Urothelium cell line (cell line): ENCODE measurements around the gene LSAMP.
"Not testable (repeated sequence)": the region's sequence is repeated elsewhere in the genome, so short reads cannot be mapped to it uniquely, and the experiment has no call there.

Experiments
- DNase-seq: peaks from one replicate; pipeline ENCODE4 v3.0.0; 2011; ENCODE audit warnings: low spot score, mixed read lengths
- FAIRE-seq: peaks from 2 replicates; lab custom pipeline; 2011; peaks lifted over from hg19 to GRCh38; lab: Jason Lieb, UNC

The LSAMP gene

DNA sequence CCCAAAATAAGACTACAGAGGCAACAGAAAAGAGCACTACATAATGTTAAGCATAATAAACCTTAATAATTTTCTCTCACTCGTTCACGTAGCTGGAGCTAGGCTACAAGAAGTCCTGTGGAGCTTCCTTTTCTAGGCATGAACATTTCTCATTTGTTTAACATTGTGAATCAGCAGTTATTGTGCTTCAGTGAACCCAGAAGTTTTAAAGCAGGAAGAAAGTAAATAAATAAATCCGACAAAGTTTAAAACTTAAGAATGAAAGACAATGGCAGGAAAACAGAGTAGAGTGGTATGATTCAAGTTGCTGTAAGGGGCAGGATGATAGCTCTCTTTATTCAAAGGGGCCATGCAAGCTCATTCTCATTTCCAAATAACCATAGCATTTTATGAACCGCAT is 191.8 kb downstream of the LSAMP start:
- no peak for FAIRE-seq

DNA sequence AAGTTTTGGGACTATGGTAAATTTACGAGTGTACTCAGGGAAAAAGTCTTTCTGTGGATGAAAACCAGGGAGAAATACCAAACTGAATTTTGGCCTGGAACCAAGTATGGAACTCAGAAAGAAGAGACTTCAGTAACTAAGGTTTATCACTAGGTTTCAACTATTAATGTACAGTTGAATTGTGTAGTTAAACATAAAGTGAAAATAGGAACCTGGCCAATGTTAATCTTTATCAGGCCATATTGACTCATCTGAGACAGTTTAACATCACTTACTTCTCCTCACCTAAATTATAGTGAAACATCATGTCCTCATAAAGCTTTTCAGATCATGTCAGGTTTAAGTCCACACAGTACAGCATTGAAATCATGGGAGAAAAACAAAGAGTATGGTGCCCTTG is 197.7 kb downstream of the LSAMP start:
- FAIRE-seq (no peak), DNase-seq (no peak)

More for the DNA sequence above, 191.8 kb downstream of the LSAMP start:
- DNase-seq: no peak

DNA sequence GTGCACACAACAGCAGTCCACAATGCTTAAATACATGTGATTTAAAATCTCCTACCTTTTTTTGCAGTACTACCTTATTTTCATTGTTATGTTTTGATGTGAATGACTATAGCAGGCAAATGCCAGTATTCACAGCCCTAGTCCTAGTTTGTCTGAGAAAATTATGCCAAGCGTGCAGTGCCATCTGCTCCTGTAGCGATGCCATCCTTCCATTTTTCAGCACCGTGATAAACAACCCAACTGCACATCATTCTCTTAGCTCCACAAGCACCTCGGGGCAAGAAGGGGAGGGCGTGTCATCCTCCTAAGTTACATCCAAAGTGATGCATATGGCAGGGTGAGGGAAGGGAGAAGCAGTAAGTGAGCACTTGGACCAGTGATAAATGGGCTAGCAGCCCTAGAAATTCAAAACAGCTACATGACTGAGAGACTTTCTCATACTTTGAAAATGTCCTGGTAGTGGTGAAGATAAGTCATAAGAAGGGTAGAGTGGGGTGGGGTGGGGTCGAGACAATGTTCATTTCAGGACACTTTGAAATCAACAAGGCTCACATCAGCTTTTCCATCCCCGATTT is 198.8 kb downstream of the LSAMP start:
- no peak for DNase-seq
- no peak for FAIRE-seq

DNA sequence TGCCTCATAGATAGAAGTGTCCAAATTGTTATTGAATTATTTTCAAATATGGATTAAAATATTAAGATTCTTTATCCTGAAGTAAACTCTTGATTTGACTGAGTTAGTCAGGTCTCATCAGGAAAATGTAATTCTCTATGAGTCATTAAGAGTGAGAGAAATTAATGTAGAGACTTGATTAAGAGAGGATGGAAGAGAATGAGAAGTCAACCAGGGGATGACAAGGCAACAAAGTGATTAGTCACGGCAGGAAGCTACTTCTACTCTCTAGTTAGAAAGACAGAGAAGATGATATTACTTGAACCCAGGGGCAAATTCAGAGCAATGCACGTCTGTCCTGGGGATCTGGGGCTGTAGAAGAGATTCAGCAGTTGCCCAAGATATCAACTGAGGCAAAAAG is 202.5 kb downstream of the LSAMP start:
- FAIRE-seq (no peak), DNase-seq (no peak)

DNA sequence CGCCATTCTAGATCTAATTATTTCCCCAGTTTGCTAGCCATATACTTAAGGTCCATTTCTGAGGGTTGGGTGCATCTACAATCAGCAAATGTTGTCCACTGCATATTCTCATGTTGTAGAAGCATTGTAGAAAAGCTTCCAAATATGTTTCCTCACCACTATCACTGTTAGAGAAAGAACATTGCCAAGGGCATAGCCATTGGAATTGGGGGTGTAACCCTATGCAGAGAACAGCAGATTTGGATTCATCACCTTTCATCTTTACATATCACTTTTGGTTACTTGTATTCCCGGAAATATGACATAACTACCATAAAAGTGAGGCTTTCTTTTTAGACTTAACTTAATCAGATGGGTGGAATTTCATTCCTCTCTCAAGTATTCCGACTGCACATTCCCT is 203.6 kb downstream of the LSAMP start:
- FAIRE-seq (no peak), DNase-seq (no peak)

DNA sequence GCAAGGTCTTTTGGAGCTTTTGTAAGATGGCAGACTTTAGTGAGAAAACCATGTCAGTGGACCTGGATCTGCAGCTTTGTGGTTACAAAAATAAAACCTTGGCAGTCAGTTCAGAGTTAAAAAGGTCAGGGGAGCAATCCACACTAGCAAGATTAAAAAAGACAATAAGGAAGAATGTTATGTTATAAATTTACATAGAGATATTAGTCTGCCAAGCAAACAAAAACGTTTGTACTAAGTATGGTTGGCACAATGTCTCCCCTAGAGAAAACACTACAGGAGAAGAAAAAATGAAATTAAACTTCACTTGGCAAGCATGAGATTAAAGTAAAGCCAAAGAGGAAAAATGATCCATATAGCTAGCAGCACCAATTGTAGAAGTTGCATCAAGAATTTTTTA is 205.0 kb downstream of the LSAMP start:
- no peak for FAIRE-seq
- DNase-seq: no peak

DNA sequence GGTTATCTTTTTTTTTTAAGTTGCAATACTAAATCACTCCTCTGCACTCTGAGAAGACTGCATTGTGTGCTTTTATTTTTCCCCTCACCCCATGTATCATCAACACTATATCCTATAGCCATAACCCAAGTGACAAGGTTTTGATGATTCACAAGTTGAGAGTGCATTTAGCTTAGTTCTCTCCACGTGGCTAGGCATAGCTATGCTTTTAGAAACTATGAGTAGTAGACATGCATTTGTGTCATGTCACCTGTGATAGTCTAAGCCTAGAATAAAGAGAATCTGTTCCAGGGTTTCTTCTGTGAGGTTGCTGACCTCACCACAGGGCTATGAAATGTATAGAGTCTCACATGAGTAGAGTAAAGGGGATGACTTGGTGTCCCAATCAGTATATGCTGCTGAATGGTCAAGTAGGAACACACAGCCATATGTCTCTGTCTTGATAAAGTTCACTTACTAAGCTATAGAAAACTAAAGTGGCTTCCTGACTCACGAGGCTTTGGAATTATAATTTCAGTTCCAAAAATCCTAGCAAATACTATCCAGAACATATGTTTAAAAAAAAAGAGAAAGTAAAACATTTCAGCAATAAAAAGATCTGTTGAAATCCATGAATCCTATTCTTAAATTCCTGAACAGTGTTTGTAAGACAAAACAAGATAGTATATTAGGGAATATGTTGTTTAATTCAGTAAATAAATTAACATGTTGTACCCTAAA is 206.3 kb downstream of the LSAMP start:
- peak; percentile 46 for FAIRE-seq
- no peak for DNase-seq

DNA sequence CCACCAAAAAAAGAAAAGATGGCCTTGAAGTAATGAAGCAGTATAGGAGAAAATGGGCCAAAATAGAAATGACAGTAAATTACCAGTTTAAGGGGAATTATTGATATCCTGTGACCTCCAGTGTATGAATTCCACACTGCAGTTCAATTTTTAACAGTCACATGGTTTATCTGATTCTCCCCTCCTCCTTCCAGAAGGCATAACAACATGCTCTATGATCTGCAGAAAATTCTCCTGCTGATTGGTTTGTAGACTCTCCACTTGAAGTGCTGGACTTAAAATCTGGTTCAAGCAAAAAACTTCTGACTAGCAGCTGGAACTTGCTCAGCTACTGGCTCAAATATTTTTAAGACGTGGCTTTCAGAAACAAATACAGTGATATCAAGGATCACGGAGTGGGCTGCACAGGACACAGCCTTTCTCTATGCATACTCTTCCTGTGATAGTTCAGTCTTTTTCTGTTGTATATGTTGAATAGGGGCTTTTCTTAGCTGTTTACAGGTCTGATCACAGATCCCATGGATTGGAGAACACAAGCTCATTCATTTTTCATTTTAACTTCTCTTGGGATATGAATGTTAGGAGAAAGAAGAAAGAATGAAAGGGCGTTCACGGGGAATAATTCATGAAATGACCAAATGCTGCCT is 211.5 kb downstream of the LSAMP start:
- no peak for DNase-seq
- FAIRE-seq: no peak

DNA sequence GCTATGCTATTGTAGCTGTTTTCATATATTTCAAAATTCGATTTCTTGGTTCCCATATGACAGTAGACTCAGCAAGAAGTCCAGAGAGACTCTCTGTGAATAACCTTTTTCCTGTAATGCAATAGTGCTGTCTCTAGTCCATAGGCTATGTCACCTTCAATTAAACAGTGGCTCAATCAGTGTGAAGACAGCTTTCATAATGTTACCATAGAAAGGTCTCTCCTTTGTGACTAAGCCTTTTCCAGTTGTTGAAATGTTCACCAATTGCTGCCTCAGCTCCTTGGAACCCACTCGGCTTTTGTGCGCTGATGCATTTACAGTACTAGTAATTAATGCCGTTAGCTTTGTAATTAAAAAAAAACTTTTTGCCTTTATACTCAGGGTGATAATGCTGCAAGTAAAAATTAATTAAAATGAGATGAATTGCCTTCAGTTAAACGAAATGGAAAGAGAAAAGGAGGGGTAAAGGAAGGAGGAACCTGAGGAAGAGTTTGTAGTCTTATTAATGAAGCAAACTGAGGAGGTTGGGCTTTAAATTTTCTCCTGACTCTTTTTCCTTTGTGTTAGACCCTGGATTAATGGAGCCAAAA is 214.8 kb downstream of the LSAMP start:
- no peak for DNase-seq
- FAIRE-seq: no peak

DNA sequence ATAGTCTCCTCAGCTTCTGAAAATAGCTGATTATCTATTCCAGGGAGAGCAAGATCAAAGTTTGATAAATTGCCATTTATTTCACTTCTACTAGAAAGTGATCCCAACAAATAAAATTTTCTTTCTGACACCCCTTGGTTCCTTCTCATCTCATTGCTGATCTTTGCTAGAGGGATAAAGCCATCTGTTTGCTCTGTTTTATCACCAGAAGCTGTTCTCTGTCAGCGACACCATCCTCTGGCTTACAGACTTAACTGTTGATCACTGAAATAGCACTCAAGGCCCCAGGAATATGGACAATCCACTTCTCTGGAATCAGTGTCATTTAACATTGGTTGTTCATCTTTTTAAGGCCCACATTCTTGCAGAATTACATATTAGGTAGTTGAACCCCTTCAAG is 219.0 kb downstream of the LSAMP start:
- no peak for FAIRE-seq
- DNase-seq: no peak

DNA sequence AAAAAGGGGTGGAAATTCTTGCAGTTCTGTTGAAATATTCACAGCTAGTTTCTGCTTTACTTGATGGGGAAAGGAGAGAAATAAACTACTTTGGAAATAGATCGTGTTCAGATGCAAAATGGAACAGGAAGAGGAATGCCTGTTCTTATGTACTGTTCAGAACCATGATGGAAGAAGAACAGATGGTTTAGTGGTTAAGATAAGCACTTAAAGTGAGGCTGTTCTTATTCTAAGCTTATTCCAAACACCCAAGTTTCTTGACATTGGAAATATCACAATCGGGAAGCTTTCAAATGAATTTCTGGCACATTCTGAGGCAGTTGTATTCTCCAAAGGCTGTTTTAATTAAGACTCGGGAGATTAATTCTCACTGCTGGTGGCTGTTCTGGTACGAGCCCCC is 228.5 kb downstream of the LSAMP start:
- FAIRE-seq (no peak), DNase-seq (no peak)

DNA sequence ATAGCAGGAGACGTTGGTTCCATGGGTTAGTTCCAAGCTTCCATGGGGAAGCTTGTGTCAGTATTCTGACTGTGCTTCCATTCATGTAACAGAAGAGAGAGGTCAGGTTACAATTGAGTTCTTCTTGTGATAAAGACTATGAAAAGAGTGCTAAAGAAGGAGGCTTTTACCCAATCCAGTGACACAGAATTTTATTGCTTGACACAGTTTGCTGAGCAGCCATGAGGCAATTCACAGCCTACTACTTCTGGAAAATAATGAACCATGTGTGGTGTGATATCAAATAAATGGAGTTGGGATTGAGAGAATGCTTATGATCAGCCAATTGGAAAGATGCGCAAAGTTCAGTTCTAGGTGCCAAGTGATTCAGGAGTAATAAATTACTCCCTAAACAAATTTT is 233.4 kb downstream of the LSAMP start:
- FAIRE-seq (no peak), DNase-seq (no peak)

DNA sequence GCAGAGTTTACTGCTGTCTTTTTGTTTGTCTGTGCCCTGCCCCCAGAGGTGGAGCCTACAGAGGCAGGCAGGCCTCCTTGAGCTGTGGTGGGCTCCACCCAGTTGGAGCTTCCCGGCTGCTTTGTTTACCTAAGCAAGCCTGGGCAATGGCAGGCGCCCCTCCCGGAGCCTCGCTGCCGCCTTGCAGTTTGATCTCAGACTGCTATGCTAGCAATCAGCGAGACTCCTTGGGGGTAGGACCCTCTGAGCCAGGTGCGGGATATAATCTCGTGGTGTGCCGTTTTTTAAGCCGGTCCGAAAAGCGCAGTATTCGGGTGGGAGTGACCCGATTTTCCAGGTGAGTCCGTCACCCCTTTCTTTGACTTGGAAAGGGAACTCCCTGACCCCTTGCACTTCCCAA is 236.5 kb downstream of the LSAMP start:
- FAIRE-seq: not testable (repeated sequence)

DNA sequence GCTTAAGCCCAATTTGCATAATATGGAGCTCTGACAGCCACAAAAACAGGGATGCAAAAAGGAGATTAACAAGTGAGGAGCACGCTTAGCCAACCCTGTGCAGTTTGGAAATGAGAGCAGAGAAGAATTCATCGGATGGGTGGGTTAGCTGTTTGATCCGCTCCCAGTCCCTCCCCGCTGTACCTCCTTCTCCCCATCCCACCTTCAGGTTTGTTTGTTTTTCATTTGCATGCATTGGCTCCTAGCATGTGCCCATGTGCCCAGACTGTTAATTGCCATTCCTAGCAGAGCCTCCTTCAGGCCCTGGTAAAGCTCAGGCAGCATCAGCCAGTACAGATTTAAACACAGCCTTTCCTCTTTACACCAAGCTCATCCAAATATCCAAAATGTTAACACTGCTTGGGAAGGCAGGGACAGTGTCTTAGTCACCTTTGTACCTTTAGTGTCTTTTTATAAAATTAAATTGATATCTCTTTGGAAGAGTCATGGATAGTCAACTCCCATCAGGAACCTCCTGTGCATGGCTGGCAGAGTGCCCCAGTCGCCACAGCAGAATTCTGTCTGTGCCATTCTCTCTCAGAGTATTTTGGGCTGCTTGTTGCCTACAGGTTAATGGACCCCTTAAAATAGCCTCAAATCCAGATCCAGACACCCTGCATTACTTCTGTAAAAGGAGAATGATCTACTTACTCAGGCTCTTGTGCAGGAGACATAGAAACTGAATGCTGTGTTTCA is 244.2 kb downstream of the LSAMP start:
- FAIRE-seq: no peak

More for the DNA sequence above, 236.5 kb downstream of the LSAMP start:
- DNase-seq: not testable (repeated sequence)

DNA sequence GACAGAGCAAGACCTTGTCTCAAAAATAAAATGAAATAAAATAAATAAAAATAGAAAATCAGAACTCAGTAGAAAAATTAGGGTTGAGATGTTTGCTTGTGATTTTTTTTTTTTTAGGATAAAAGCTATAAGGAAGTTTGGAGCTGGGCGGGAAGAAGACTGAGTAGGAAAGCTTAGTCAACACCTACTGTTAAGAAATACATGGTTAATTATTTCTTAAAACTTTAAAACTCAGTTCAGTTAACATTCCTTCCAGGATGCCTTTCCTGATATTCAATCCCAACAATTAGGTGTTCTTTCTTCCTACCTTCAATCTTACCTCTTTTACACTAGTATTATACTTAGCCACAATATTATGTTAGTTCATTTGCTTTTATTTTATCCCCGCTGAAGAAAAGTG is 246.2 kb downstream of the LSAMP start:
- FAIRE-seq: no peak
- no peak for DNase-seq

More for the DNA sequence above, 244.2 kb downstream of the LSAMP start:
- no peak for DNase-seq

DNA sequence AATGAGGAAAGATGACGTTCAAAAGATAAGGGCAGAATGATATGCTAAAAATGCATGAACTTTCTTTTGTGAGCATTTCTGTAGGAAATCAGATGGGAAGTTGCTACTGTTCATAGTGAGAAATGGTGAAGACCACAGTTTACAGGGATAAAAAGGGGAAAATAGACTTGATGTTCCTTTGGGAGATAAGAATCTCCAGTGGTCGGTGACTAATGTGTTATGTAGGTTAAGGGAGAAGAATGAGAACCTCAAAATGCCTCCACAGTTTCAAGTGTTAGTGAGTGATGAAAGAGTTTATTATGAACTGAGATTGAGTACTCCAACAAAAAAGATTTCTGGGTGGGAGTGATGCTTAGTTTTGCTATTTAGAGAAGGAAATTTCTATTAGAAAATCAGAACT is 247.2 kb downstream of the LSAMP start:
- DNase-seq (no peak), FAIRE-seq (no peak)

DNA sequence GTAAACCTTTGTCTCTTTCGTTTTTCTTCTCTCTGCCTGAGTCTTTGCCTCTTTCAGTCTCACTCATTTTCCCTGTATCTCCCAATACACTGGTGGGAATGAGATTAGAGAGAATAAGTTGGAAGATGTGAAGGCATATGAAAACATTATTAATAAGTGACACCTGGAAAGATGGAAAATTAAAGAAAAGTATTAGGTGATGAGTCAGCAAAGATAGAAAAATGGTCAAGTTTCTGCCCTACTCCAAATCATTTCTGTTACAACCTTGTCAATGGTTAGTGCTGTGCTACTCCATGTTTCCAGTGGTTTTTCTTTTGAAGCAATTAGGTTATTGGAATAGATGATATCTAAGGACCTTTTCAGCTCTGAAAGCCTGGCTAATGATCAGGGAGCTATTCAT is 252.8 kb downstream of the LSAMP start:
- FAIRE-seq (no peak), DNase-seq (no peak)

DNA sequence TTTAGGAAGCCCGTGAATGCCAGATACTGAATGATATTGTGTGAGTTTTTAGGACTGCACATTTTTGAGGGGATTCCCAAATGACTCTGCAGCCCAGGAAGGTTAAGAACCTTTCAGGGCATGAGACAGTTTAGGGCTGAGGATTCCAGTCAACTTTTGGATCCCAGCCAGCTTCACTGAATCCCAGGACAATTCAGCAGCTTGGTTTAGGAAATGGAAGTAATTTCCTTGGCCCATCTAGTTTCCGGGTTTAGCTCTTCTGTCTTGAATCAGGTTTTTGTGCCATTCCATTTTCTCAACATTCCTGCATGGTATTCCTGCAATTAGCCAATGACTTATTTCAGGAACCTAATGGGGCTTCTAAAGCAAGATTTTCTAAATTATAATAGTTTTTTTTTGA is 253.9 kb downstream of the LSAMP start:
- FAIRE-seq (no peak), DNase-seq (no peak)

DNA sequence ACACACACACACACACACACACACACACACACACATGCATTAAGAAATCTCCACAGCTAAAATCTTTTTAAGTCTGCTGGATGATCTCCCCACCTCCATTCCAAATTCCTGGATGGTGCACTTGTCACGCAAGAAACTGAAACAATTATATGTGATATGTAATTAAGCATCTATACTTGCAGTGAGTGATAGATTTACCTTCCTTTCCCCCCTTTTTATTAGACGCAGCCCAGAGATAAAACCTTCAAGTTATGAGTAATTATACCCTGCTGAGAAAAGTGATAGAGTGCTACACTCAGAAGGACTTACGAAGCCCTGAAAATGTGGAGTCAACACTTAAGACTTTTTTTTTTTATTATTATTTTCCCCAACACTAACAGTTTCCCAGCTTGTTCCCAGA is 255.2 kb downstream of the LSAMP start:
- DNase-seq: no peak

DNA sequence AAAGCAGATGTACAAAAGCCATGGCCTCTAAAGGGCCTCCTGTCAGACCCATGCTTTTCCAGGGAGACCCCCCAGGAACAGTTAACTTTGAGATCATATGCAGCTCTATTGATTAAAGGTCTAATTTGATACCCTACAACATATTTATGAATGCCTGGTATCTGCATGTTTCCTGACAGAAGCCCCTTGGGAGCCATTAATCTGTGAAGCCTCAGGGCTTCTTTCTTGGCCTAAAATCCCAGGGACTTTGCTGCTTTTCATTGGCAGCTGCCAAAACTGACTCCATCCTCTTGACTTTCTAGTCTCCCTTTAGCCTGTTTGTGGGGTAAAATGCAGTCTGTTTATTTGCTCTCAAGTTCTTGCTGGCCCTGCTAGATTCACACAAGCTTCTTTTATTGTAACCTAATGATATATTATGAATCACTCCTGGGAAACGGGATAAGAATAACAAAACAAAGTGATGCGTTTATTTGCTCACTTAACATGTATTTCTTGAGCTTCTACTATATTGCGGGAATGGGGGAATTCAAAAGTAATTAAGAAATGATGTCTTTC is 257.0 kb downstream of the LSAMP start:
- DNase-seq (no peak), FAIRE-seq (no peak)

More for the DNA sequence above, 255.2 kb downstream of the LSAMP start:
- no peak for FAIRE-seq

DNA sequence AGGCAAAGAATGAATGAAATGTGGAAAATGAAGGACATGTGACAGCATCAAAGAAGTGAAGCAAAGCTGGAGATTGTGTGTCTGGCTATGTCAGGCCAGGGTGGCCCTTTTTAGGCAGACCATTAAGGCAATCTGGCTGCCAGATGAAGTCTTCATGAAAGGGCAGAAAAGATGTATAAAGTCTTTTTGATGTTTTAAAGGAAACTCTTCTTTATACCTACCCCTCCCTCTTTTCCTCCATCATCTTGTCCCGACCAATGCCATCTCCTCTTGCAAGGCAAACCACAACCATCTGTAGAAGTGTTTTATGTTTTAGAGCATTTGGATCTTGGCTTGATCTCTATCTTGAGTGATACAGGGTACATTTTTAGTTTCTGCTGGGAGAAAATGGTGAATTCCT is 259.2 kb downstream of the LSAMP start:
- DNase-seq: no peak

More for the DNA sequence above, 259.2 kb downstream of the LSAMP start:
- FAIRE-seq: no peak
